ENCODE measurements around the gene SLC25A22.

Gene SLC25A22

GRCh38 chr11:742571-743201, 55.4 kb downstream of the SLC25A22 start:
- no peak for FAIRE-seq

- FAIRE-seq: no peak
Measured at GRCh38 chr11:742156-742546, 55.9 kb downstream of the SLC25A22 start.
